Measurements from ENCODE around the gene AFAP1L1. TPM values are rescaled to one million over a fixed set of nuclear protein-coding genes. Genes with fewer than 3 reads are reported as not detected.

Gene AFAP1L1
- total RNA-seq, 1 donor: under 0.01 TPM

- no peaks in the 10 kb centered on the region for H3K27me3 ChIP-seq (ENCODE audit: insufficient read depth, low read length)
- H3K4me1 ChIP-seq (ENCODE audit: insufficient read depth, low read length): no peaks in the 10 kb centered on the region
Observed at GRCh38 chr5:149328177-149328576, 56.5 kb downstream of the AFAP1L1 start.

GRCh38 chr5:149333711-149334443 lies 62.2 kb downstream of the AFAP1L1 start:
- no peaks in the 10 kb centered on the region for H3K4me1 ChIP-seq (ENCODE audit: insufficient read depth, low read length)
- H3K4me3 ChIP-seq (ENCODE audit: low read length): no peak overlapping the region
- no peaks in the 10 kb centered on the region for H3K9me3 ChIP-seq (ENCODE audit: low read depth, low read length)
- H3K27me3 ChIP-seq (ENCODE audit: insufficient read depth, low read length): no peaks in the 10 kb centered on the region

More at GRCh38 chr5:149328177-149328576, 56.5 kb downstream of the AFAP1L1 start:
- no peak overlapping the region for H3K4me3 ChIP-seq (ENCODE audit: low read length)
- no peaks in the 10 kb centered on the region for H3K9me3 ChIP-seq (ENCODE audit: low read depth, low read length)

- H3K4me3 ChIP-seq (ENCODE audit: low read length): no peak overlapping the region
- no peaks in the 10 kb centered on the region for H3K9me3 ChIP-seq (ENCODE audit: low read depth, low read length)
- no peaks in the 10 kb centered on the region for H3K27me3 ChIP-seq (ENCODE audit: insufficient read depth, low read length)
- no peaks in the 10 kb centered on the region for H3K4me1 ChIP-seq (ENCODE audit: insufficient read depth, low read length)
Observed at GRCh38 chr5:149337736-149338135, 66.1 kb downstream of the AFAP1L1 start.

GRCh38 chr5:149338364-149338763 lies 66.7 kb downstream of the AFAP1L1 start:
- Histone ChIP-seq H3K4me3 (ENCODE audit: low read length) (no peak overlapping the region), H3K9me3 (ENCODE audit: low read depth, low read length) (no peaks in the 10 kb centered on the region), H3K27me3 (ENCODE audit: insufficient read depth, low read length) (no peaks in the 10 kb centered on the region), H3K4me1 (ENCODE audit: insufficient read depth, low read length) (no peaks in the 10 kb centered on the region)

GRCh38 chr5:149340920-149341319 lies 69.3 kb downstream of the AFAP1L1 start:
- Histone ChIP-seq H3K4me1 (ENCODE audit: insufficient read depth, low read length) (peaks cover 20% of the 10 kb centered on the region), H3K4me3 (ENCODE audit: low read length) (no peak overlapping the region), H3K27me3 (ENCODE audit: insufficient read depth, low read length) (no peaks in the 10 kb centered on the region), H3K9me3 (ENCODE audit: low read depth, low read length) (no peaks in the 10 kb centered on the region)

- no peak overlapping the region for H3K4me3 ChIP-seq (ENCODE audit: low read length)
- no peaks in the 10 kb centered on the region for H3K9me3 ChIP-seq (ENCODE audit: low read depth, low read length)
- no peaks in the 10 kb centered on the region for H3K27me3 ChIP-seq (ENCODE audit: insufficient read depth, low read length)
- peaks cover 30% of the 10 kb centered on the region for H3K4me1 ChIP-seq (ENCODE audit: insufficient read depth, low read length)
Observed at GRCh38 chr5:149341876-149342275, 70.2 kb downstream of the AFAP1L1 start.

- H3K4me3 ChIP-seq (ENCODE audit: low read length): no peak overlapping the region
- H3K4me1 ChIP-seq (ENCODE audit: insufficient read depth, low read length): peaks cover 47% of the 10 kb centered on the region
- no peaks in the 10 kb centered on the region for H3K9me3 ChIP-seq (ENCODE audit: low read depth, low read length)
- no peaks in the 10 kb centered on the region for H3K27me3 ChIP-seq (ENCODE audit: insufficient read depth, low read length)
Observed at GRCh38 chr5:149344151-149344550, 72.5 kb downstream of the AFAP1L1 start.

- Histone ChIP-seq H3K4me1 (ENCODE audit: insufficient read depth, low read length) (peaks cover 50% of the 10 kb centered on the region), H3K4me3 (ENCODE audit: low read length) (peak within 1 kb of the TSS; percentile 68), H3K9me3 (ENCODE audit: low read depth, low read length) (no peaks in the 10 kb centered on the region), H3K27me3 (ENCODE audit: insufficient read depth, low read length) (no peaks in the 10 kb centered on the region)
Observed at GRCh38 chr5:149345147-149345891, 73.7 kb downstream of the AFAP1L1 start, which contains the start of gene GRPEL2. Gene GRPEL2 (plus strand): TSS chr5:149345499. CDS start chr5:149345540, 41 bp downstream.

- Histone ChIP-seq H3K4me3 (ENCODE audit: low read length) (peak overlapping the region; percentile 68), H3K27me3 (ENCODE audit: insufficient read depth, low read length) (no peaks in the 10 kb centered on the region), H3K9me3 (ENCODE audit: low read depth, low read length) (no peaks in the 10 kb centered on the region), H3K4me1 (ENCODE audit: insufficient read depth, low read length) (peaks cover 50% of the 10 kb centered on the region)
Observed at GRCh38 chr5:149345892-149346222, 74.2 kb downstream of the AFAP1L1 start.

- Histone ChIP-seq H3K4me1 (ENCODE audit: insufficient read depth, low read length) (peaks cover 50% of the 10 kb centered on the region), H3K27me3 (ENCODE audit: insufficient read depth, low read length) (no peaks in the 10 kb centered on the region), H3K9me3 (ENCODE audit: low read depth, low read length) (no peaks in the 10 kb centered on the region), H3K4me3 (ENCODE audit: low read length) (no peak overlapping the region)
Observed at GRCh38 chr5:149348518-149348917, 76.9 kb downstream of the AFAP1L1 start.

- H3K4me1 ChIP-seq (ENCODE audit: insufficient read depth, low read length): peaks cover 45% of the 10 kb centered on the region
- H3K9me3 ChIP-seq (ENCODE audit: low read depth, low read length): no peaks in the 10 kb centered on the region
- no peak overlapping the region for H3K4me3 ChIP-seq (ENCODE audit: low read length)
- no peaks in the 10 kb centered on the region for H3K27me3 ChIP-seq (ENCODE audit: insufficient read depth, low read length)
Observed at GRCh38 chr5:149349382-149349781, 77.7 kb downstream of the AFAP1L1 start.

GRCh38 chr5:149352169-149352568 lies 80.5 kb downstream of the AFAP1L1 start:
- no peaks in the 10 kb centered on the region for H3K27me3 ChIP-seq (ENCODE audit: insufficient read depth, low read length)
- H3K9me3 ChIP-seq (ENCODE audit: low read depth, low read length): no peaks in the 10 kb centered on the region
- peaks cover 21% of the 10 kb centered on the region for H3K4me1 ChIP-seq (ENCODE audit: insufficient read depth, low read length)
- no peak overlapping the region for H3K4me3 ChIP-seq (ENCODE audit: low read length)

GRCh38 chr5:149353911-149354310 lies 82.3 kb downstream of the AFAP1L1 start:
- no peaks in the 10 kb centered on the region for H3K9me3 ChIP-seq (ENCODE audit: low read depth, low read length)
- no peaks in the 10 kb centered on the region for H3K27me3 ChIP-seq (ENCODE audit: insufficient read depth, low read length)
- H3K4me1 ChIP-seq (ENCODE audit: insufficient read depth, low read length): peaks cover 22% of the 10 kb centered on the region
- H3K4me3 ChIP-seq (ENCODE audit: low read length): no peak overlapping the region

GRCh38 chr5:149355688-149356087 lies 84.0 kb downstream of the AFAP1L1 start:
- Histone ChIP-seq H3K4me3 (ENCODE audit: low read length) (no peak overlapping the region), H3K4me1 (ENCODE audit: insufficient read depth, low read length) (peaks cover 34% of the 10 kb centered on the region), H3K27me3 (ENCODE audit: insufficient read depth, low read length) (no peaks in the 10 kb centered on the region), H3K9me3 (ENCODE audit: low read depth, low read length) (no peaks in the 10 kb centered on the region)

GRCh38 chr5:149356391-149356790 lies 84.7 kb downstream of the AFAP1L1 start:
- peaks cover 41% of the 10 kb centered on the region for H3K4me1 ChIP-seq (ENCODE audit: insufficient read depth, low read length)
- no peak overlapping the region for H3K4me3 ChIP-seq (ENCODE audit: low read length)
- H3K9me3 ChIP-seq (ENCODE audit: low read depth, low read length): no peaks in the 10 kb centered on the region
- no peaks in the 10 kb centered on the region for H3K27me3 ChIP-seq (ENCODE audit: insufficient read depth, low read length)

All from mononuclear cell (primary cell).